ENCODE measurements around the gene MON1A. TPM values are rescaled to one million over a fixed set of nuclear protein-coding genes. Genes with fewer than 3 reads are reported as not detected.
"Not testable (repeated sequence)": the region's sequence is repeated elsewhere in the genome, so short reads cannot be mapped to it uniquely, and the experiment has no call there.

Gene MON1A
- total RNA-seq, 2 donors from 2014 or later, result 8.4 to 9.4 TPM

GRCh38 chr3:49908373-49909199 lies 21.0 kb downstream of the MON1A start:
- peaks cover 0 to 24% of the 10 kb centered on the region in 2 donors for H3K4me1 ChIP-seq
- H3K27ac ChIP-seq, result no peak overlapping the region
- peaks cover 12% of the 10 kb centered on the region for H3K36me3 ChIP-seq
- DNase-seq (ENCODE audit: low spot score), result no peak
- no peak for TF ChIP-seq CTCF (IDR thresholded peaks at IDR 0.05)
- no peaks in the 10 kb centered on the region for H3K9me3 ChIP-seq
- no peaks in the 10 kb centered on the region for H3K27me3 ChIP-seq
- H3K4me3 ChIP-seq, result no peak overlapping the region

DNA sequence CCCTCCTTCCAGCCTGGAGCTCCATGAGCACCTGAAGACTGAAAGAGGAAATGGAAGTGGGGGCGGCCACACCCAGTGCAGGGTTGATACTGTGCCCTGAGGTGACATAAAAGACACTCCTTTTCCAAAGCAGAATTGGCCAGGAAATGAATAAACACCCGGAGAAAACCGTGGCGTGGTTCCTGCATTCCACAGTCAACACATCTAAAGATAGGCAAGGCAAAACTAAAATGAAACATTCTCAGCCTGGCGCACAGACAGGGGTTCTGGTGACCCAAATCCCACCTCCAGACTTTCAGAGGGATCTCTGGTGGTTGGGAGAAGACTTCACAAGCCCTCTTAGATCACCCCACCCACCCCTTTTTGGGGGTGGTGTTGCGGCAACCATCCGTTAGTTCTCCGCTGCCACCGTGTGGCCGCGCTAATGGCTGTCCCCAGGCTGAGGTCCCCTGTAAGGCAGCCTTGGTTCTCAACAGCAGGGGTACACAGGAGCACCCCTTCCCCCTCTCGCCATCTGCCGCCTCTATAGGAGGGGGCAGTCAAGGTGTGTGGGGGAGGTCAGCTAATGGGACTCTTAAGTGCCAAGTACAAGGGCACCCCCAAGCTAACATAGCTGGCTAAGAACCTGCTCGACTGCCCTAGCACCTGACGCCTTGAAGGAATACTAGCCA lies 23.4 kb downstream of the MON1A start:
- Histone ChIP-seq H3K9me3 (no peaks in the 10 kb centered on the region), H3K4me1 (peaks cover 0 to 36% of the 10 kb centered on the region in 2 donors), H3K27ac (peak overlapping the region; percentile 48 to 54), H3K27me3 (no peaks in the 10 kb centered on the region), H3K36me3 (peaks cover 12% of the 10 kb centered on the region), H3K4me3 (peak overlapping the region; percentile 7 to 32)
- DNase-seq (ENCODE audit: low spot score), result peak; percentile 64
- peak; percentile 53 to 83 for TF ChIP-seq CTCF (IDR thresholded peaks at IDR 0.05)

GRCh38 chr3:49904448-49904847 lies 25.2 kb downstream of the MON1A start:
- H3K36me3 ChIP-seq; H3K9me3 ChIP-seq; H3K4me3 ChIP-seq; H3K27me3 ChIP-seq; DNase-seq (ENCODE audit: low spot score): not testable (repeated sequence)
- Histone ChIP-seq H3K27ac (peak overlapping the region in 1 of 2 donors; percentile 61), H3K4me1 (peaks cover 0 to 48% of the 10 kb centered on the region in 2 donors)

GRCh38 chr3:49903451-49904424 lies 25.9 kb downstream of the MON1A start, which contains the start of gene MST1R:
Gene MST1R (minus strand): TSS chr3:49903873. CDS start chr3:49903609, 264 bp downstream.
- peaks cover 0 to 48% of the 10 kb centered on the region in 2 donors for H3K4me1 ChIP-seq
- no peaks in the 10 kb centered on the region for H3K36me3 ChIP-seq
- no peaks in the 10 kb centered on the region for H3K9me3 ChIP-seq
- DNase-seq (ENCODE audit: low spot score), result peak; percentile 63
- no peak for TF ChIP-seq CTCF (IDR thresholded peaks at IDR 0.05)
- H3K4me3 ChIP-seq, result peak within 1 kb of the TSS; percentile 22 to 48
- peak within 1 kb of the TSS; percentile 1 to 61 for H3K27ac ChIP-seq
- H3K27me3 ChIP-seq, result no peaks in the 10 kb centered on the region

DNA sequence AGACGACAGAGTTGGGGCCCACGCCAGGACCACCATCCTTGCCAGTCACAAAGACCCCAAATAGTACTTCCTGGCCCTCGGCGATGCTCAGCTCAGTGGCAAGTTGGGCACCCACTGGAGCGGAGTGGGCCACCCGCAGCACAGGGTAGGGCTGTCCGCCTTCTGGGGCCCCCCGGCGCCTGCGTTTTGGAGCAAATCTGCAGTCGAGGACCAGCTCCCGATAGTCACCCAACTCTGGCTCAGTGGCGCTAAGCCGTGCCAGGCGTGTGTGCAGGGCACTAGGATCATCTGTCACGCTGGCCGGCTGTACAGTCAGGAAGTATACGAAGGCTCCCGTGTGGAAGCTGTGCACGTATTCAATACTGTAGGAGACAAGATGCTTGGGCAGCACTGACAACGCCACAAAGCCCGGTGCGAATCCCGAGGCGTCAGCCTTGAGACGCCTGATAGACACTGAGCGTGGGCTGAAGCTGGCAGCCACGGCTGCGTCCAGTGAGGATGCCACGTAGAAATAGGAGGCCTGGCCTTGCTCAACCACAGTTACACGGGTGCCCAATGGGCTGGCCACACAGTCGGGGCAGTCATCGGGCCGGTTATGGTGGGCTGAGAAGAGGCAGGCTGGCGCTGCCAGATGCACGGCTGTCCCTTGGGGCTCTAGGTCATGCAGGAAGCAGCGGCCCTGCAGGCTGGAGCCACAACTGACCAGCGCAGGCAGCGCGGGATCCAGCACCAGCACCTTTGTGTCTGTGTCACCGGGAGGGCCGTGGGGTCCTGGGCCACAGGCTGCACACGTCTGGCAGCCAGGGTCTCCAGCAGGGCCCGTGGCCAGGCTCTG lies 26.9 kb downstream of the MON1A start:
- H3K36me3 ChIP-seq, result no peaks in the 10 kb centered on the region
- no peak overlapping the region for H3K27ac ChIP-seq
- peak overlapping the region in 1 of 2 donors; percentile 48 for H3K4me3 ChIP-seq
- H3K4me1 ChIP-seq, result peaks cover 0 to 48% of the 10 kb centered on the region in 2 donors
- no peak for TF ChIP-seq CTCF (IDR thresholded peaks at IDR 0.05)
- H3K27me3 ChIP-seq, result no peaks in the 10 kb centered on the region
- H3K9me3 ChIP-seq, result no peaks in the 10 kb centered on the region
- no peak for DNase-seq (ENCODE audit: low spot score)

Data from right atrium auricular region (tissue), 2 donors.